ENCODE data around the gene EFNA5. TPM values are rescaled to one million over a fixed set of nuclear protein-coding genes. Genes with fewer than 3 reads are reported as not detected.
A peak's percentile ranks its signal among the peaks of the same experiment; 100 is the strongest.
"Not testable (repeated sequence)": the region's sequence is repeated elsewhere in the genome, so short reads cannot be mapped to it uniquely, and the experiment has no call there.

Gene EFNA5
- total RNA-seq, 1 donor from 2014 or later: 10.2 TPM

GRCh38 chr5:107458322-107458721 lies 212.4 kb downstream of the EFNA5 start:
- H3K9me3 ChIP-seq: no peaks in the 10 kb centered on the region
- intact Hi-C loops (cut with DNase I): no loop called here

GRCh38 chr5:107457881-107458280 lies 212.9 kb downstream of the EFNA5 start:
- peaks cover 9% of the 10 kb centered on the region for H3K4me1 ChIP-seq
- no peak overlapping the region for H3K27ac ChIP-seq
- no peaks in the 10 kb centered on the region for H3K36me3 ChIP-seq
- no peaks in the 10 kb centered on the region for H3K27me3 ChIP-seq (ENCODE audit: low read depth)
- no peak overlapping the region for H3K4me3 ChIP-seq
- no peak for ATAC-seq
- intact Hi-C loops (cut with DNase I): no loop called here
- no peak for DNase-seq
- TF ChIP-seq CTCF (IDR thresholded peaks at IDR 0.05): no peak
- no peaks in the 10 kb centered on the region for H3K9me3 ChIP-seq

More at GRCh38 chr5:107458322-107458721, 212.4 kb downstream of the EFNA5 start:
- Histone ChIP-seq H3K27ac (no peak overlapping the region), H3K4me1 (peaks cover 9% of the 10 kb centered on the region), H3K4me3 (no peak overlapping the region), H3K36me3 (no peaks in the 10 kb centered on the region), H3K27me3 (ENCODE audit: low read depth) (no peaks in the 10 kb centered on the region)
- no peak for DNase-seq
- no peak for TF ChIP-seq CTCF (IDR thresholded peaks at IDR 0.05)
- no peak for ATAC-seq

- H3K9me3 ChIP-seq: no peaks in the 10 kb centered on the region
- TF ChIP-seq CTCF (IDR thresholded peaks at IDR 0.05): no peak
- ATAC-seq (no peak), DNase-seq (no peak)
- peaks cover 9% of the 10 kb centered on the region for H3K4me1 ChIP-seq
- no peaks in the 10 kb centered on the region for H3K27me3 ChIP-seq (ENCODE audit: low read depth)
- no peaks in the 10 kb centered on the region for H3K36me3 ChIP-seq
- intact Hi-C loops (cut with DNase I): no loop called here
- H3K4me3 ChIP-seq: no peak overlapping the region
- H3K27ac ChIP-seq: no peak overlapping the region
Measured at GRCh38 chr5:107457138-107457537, 213.6 kb downstream of the EFNA5 start.

- peaks cover 9% of the 10 kb centered on the region for H3K4me1 ChIP-seq
- no peak for DNase-seq
Measured at GRCh38 chr5:107456281-107456715, 214.4 kb downstream of the EFNA5 start.

GRCh38 chr5:107455111-107455544 lies 215.6 kb downstream of the EFNA5 start:
- Histone ChIP-seq H3K4me3 (no peak overlapping the region), H3K27ac (no peak overlapping the region), H3K36me3 (no peaks in the 10 kb centered on the region), H3K27me3 (ENCODE audit: low read depth) (no peaks in the 10 kb centered on the region), H3K4me1 (peaks cover 9% of the 10 kb centered on the region), H3K9me3 (no peaks in the 10 kb centered on the region)
- peak in 1 of 2 donors; percentile 11 for ATAC-seq
- intact Hi-C loops (cut with DNase I): no loop called here
- no peak for DNase-seq
- no peak for TF ChIP-seq CTCF (IDR thresholded peaks at IDR 0.05)

More at GRCh38 chr5:107456281-107456715, 214.4 kb downstream of the EFNA5 start:
- H3K4me3 ChIP-seq: no peak overlapping the region
- H3K27ac ChIP-seq: no peak overlapping the region
- no peak for TF ChIP-seq CTCF (IDR thresholded peaks at IDR 0.05)
- H3K27me3 ChIP-seq (ENCODE audit: low read depth): no peaks in the 10 kb centered on the region
- intact Hi-C loops (cut with DNase I): no loop called here
- H3K9me3 ChIP-seq: no peaks in the 10 kb centered on the region
- peak in 1 of 2 donors; percentile 37 for ATAC-seq
- H3K36me3 ChIP-seq: no peaks in the 10 kb centered on the region

- intact Hi-C loops (cut with DNase I); H3K27ac ChIP-seq; H3K4me1 ChIP-seq; ATAC-seq; H3K27me3 ChIP-seq (ENCODE audit: low read depth); DNase-seq; H3K4me3 ChIP-seq; H3K9me3 ChIP-seq; H3K36me3 ChIP-seq: not testable (repeated sequence)
Measured at GRCh38 chr5:107451827-107452226, 218.9 kb downstream of the EFNA5 start.

All from lower lobe of right lung (tissue), 2 donors.